OCI-LY1 (cell line): ENCODE data around the gene MRPL22.

Experiments used
- EZH2 ChIP-seq: fragments of 200-600 bp; sonication (generic), shearing (Covaris generic); IDR thresholded peaks from 2 replicates; pipeline ENCODE4 v1.8.0; 2017; ENCODE audit warnings: borderline replicate concordance, mixed run types, mild to moderate bottlenecking, antibody characterized with exemption, low read length, moderate library complexity, mixed read lengths
- TF ChIP-seq, protein P1 (sequence below): fragments of 200-600 bp; sonication (generic), shearing (Covaris generic); IDR thresholded peaks from 2 replicates; pipeline ENCODE4 v1.5.1; 2017; ENCODE audit warnings: mild to moderate bottlenecking, antibody characterized with exemption, low read length, moderate library complexity, mixed read lengths

GRCh38 chr5:154971501-154971900 is 30.6 kb downstream of the MRPL22 start:
- no peak for TF ChIP-seq EZH2
- TF ChIP-seq, protein P1, sequence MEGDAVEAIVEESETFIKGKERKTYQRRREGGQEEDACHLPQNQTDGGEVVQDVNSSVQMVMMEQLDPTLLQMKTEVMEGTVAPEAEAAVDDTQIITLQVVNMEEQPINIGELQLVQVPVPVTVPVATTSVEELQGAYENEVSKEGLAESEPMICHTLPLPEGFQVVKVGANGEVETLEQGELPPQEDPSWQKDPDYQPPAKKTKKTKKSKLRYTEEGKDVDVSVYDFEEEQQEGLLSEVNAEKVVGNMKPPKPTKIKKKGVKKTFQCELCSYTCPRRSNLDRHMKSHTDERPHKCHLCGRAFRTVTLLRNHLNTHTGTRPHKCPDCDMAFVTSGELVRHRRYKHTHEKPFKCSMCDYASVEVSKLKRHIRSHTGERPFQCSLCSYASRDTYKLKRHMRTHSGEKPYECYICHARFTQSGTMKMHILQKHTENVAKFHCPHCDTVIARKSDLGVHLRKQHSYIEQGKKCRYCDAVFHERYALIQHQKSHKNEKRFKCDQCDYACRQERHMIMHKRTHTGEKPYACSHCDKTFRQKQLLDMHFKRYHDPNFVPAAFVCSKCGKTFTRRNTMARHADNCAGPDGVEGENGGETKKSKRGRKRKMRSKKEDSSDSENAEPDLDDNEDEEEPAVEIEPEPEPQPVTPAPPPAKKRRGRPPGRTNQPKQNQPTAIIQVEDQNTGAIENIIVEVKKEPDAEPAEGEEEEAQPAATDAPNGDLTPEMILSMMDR, result no peak
